COLO829 (cell line): ENCODE results near the gene PRDX5.

Experiments
- DNase-seq: peaks from one replicate; pipeline ENCODE4 v3.0.0; 2012; ENCODE audit warnings: low spot score

Gene PRDX5

DNA sequence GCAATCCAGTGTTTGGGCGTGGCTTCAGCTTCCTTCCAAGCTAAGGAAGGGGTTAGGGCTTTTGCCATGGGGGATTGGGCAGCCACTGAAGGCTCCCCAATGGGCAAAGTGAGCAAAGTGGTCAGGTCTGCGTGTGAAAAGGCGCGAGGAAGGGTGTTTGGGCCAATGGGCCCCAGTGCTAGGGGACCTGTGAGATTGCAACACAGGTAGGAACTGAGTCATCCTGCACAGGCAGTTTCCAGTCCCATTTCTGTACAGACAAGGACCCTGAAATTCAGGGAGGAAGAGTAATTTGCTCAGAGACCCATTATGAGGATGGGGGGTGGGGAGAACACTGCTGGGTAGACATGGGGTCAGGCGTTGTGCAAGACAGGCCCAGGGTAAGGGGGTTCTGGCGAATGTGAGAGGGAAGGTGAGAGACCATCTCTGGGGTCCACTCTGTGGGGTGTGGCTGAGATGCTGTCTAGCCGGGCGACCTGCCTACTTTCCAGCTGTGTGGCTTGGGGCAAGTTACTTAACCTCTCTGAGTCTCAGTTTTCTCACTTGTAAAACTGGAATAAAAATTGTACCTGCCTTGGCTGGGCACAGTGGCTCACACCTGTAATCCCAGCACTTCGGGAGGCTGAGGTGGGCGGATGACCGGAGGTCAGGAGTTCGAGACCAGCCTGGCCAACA, 29.4 kb downstream of the PRDX5 start:
- DNase-seq = no peak

DNA sequence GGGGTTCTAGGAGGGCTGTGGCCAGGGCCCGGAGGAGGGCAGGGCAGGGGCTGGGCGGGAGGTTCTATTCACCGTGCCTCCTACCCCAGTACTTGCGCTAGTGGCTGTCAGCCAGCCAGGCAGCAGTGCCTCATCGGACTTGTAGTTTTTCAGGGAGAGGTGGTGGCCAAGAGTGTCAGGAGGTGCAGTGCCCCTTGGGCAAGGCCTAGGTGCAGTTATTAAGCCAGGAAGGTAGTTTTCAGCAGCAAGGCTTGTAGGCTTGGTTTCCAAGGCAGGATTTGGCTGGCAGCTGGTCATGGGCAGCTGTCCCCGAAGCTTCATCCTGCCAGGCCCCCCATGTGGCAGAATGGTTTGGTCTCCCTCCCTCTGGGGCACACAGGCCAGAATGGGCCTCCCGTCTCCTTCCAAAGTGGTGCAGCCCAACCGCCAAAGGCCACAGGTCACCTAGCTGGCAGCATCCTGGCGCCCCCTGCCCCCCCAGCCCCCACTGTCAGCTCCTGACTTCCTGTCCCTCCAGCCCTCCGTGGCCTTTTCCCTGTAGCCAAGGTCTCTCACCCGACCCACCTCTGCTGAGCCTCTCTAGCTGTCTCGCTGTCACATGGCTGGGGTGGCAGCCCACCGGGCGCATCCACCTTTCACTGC, 30.6 kb downstream of the PRDX5 start:
- DNase-seq = no peak

DNA sequence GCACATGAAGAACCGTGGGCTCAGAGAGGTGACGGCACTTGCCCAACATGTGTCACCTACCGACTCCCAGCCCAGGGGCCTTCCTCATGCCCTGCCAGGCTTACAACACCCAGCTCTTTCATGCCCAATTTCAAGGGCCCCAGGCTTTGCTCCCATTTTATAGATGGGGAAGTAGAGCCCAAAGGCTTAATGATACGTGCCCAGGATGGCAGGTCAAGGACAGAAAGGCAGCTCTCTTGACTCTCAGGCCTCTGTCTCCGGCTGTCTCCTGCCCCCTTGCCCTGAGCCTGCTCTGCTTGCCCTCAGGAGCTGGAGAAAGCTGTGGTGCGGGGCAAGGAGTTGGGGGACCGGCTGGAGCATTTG, 31.1 kb downstream of the PRDX5 start:
- no peak for DNase-seq

DNA sequence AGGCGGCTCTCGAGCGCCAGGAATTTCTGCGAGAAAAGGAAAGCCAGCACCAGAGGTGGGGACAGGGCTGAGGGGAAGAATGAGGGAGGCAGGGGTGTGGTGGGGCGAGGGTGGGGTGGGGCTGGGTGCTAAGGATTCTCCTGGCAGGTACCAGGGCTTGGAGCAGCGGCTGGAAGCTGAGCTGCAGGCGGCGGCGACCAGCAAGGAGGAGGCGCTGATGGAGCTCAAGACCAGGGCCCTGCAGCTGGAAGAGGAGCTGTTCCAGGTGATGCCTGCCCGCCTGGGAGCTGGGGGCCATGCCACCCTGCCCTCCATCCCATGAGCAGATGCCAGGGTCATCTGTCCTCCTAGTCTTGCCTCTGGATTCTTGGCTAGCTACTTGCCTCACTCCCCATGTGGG, 31.5 kb downstream of the PRDX5 start:
- DNase-seq = no peak

DNA sequence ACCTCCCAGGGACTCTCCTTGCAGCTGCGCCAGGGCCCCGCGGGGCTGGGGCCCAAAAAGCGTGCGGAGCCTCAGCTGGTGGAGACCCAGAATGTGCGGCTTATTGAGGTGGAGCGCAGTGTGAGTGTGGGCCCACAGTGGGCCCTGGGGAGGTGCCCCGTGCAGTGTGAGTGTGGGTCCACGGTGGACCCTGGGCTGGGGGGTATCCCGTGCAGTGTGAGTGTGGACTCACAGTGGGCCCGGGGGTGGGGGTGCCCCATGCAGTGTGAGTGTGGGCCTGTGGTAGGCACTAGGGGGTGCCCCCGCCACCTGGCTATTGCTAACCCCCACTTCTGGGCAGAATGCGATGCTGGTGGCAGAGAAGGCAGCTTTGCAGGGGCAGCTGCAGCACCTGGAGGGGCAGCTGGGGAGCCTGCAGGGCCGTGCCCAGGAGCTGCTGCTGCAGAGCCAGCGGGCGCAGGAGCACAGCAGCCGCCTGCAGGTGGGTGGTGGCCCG, 33.3 kb downstream of the PRDX5 start:
- no peak for DNase-seq

DNA sequence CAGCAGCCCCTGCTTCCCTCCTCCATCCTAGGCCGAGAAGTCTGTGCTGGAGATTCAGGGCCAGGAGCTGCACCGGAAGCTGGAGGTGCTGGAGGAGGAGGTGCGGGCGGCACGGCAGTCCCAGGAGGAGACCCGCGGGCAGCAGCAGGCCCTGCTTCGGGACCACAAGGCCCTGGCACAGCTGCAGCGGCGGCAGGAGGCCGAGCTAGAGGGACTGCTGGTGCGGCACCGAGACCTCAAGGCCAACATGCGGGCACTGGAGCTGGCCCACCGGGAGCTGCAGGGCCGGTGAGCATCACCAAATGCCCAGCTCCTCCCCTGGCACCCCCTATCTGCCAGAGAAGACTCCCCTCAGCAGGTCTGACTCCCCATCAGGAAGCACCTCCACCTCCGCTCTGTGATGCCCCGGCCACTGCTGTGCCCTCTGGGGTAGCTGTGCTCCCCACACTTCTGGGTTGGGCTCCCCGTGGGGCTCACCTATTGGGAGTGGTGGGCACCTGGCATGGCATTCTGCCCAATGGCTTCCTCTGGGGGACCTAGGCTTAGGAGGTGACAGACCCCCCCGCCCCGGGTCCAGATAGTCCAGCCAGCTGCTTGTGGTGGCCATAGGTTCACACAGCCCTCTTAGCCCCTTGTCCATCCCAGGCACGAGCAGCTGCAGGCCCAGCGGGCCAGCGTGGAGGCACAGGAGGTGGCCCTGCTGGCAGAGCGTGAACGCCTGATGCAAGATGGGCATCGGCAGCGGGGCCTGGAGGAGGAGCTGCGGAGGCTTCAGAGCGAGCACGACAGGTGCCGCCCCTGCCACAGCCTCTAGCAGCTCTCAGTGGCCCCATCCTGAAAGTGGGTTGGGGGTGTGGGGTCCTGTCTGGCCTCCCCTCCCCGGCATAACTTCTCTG, 34.4 kb downstream of the PRDX5 start:
- DNase-seq = no peak

DNA sequence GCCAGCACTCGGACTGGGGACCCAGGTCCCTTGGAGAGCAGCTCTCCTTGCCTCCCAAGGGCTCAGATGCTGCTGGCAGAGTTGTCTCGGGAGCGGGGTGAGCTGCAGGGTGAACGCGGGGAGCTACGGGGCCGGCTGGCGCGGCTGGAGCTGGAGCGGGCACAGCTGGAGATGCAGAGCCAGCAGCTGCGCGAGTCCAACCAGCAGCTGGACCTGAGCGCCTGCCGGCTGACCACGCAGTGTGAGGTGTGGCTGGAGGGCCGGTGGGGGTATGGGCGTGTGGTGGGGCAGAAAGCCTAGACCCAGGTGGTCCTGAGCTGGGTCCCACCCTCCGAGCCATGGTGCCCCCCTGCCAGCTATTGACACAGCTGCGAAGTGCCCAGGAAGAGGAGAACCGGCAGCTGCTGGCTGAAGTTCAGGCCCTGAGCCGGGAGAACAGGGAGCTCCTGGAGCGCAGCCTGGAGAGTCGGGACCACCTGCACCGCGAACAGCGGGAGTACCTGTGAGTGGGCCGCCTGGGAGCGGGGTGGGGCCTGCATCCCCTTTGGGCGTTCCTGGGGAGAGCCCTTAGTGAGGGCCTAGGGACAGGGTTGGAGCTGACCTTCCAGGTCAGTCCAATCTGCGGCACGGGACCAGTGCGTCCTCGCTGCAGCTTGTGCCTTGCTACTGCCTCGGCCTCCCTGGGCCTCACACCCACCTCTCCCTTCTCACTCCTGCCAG, 35.2 kb downstream of the PRDX5 start:
- DNase-seq = no peak

DNA sequence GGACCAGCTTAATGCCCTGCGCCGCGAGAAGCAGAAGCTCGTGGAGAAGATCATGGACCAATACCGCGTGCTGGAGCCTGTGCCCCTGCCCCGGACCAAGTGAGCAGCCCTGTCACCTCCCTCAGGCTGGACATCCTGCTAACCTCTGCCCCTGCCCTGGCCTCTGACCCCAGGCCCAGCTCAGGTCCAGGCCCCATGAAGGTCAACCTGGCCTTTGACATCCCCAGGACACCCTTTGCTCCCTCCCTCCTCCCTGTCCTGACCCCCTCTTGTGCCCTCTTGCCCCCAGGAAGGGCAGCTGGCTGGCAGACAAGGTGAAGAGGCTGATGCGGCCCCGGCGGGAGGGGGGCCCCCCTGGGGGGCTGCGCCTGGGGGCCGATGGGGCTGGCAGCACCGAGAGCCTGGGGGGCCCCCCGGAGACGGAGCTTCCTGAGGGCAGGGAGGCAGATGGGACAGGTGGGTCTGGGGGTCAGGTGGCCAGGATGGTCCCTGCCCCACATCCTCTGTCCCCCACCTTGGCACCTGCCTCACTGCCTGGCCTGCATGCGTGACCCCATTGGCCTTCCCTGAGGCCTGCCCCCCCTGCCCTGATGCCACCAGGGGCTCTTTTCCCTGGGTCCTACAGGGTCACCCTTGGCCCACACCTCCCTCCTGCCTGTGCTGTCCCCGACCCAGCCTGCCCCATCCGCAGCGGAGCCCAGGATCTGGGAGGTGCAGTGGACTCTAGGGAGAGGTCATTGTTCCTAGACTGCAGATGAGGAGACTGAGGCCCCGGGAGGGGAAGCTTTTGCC, 36.0 kb downstream of the PRDX5 start:
- no peak for DNase-seq

DNA sequence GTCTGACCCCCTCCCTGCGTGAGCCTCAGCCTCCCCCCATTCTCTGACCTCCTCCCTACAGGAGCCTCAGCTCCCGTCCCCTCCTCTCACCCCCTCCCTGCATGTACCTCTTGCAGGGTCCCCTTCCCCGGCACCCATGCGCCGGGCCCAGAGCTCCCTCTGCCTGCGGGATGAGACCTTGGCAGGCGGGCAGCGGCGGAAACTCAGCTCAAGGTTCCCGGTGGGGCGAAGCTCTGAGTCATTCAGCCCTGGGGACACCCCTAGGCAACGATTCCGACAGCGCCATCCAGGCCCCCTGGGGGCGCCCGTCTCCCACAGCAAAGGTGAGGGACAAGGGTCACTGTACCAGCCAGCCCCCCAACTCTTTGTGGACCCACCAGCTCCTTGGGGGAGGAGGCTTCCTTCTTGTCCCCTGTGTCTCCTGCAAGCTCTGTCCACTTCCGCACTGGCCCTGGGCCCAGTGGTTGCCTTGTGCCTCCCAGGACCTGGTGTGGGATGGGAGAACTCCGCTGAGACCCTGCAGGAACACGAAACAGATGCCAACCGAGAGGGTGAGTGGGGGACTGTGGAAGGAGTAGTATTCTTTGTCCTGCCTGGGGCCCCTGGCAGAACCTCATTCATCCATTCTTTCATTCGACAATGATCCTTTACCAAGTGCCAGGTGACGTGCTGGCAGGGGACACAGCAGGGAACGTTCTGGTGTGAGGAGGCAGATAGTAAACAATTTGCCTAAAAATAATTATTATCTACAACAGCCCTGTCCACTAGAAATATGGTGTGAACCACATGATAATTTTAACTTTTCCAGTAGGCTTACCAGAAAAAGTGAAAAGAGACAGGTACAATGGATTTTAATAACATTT, 37.4 kb downstream of the PRDX5 start:
- peak; percentile 79 for DNase-seq

DNA sequence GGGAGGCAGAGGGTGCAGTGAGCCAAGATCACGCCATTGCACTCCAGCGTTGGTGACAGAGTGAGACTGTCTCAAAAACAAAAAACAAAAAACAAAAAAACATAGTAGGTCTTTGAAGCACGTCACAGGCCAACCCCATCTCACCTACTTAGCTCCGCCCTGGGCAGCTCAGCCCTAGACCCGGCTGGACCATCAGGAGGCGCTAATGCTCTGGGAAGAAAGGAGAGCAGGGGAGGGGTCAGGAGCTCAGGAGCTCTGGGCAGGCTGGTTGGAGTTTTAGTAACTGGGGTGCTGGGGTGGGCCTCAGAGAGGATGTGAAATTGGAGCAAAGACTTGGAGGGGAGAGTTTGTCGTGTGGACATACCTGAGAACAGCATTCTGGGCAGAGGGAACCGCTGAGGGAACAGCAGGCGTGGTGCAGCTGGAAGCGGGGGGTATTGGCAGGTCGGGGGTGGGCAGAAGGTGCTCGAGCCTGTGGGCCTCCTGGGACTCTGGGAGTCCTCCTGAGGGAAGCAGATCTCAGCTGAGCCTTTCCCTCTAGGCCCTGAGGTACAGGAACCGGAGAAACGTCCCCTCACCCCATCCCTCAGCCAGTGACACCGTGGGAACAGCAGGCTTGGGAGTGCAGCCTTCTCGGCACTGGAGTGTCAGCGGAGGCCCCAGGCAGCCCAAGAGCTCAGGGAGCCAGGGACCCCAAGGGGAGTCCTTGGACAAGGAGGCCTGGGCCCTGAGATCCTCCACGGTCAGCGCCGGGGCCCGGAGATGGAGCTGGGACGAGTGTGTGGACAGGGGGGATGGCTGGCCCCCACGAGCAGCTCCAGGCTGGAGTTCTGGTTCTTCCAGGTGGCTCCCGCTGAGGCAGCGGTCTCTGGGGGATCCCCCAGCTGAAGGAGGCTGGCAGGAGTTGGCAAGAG, 38.8 kb downstream of the PRDX5 start:
- peak; percentile 51 for DNase-seq

DNA sequence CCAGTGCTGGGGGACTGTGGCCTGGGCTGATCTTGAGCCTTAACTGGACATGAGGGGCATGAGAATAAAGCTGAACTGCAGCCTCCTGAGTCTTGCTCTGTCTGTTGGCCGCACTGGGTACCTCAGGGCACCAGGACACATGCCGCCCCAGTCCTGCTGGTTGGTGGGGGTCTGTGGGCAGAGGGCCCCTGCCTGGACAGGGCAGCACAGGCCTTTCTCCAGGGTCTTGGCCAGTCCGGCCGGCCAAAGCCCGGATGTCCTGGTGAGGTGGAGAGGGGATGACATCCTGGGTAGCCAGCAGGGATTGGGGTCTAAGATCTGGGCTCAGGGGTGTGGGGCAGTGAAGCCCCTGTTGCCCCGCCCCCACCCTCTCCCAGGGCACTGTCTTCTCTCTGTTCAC, 39.5 kb downstream of the PRDX5 start:
- no peak for DNase-seq

DNA sequence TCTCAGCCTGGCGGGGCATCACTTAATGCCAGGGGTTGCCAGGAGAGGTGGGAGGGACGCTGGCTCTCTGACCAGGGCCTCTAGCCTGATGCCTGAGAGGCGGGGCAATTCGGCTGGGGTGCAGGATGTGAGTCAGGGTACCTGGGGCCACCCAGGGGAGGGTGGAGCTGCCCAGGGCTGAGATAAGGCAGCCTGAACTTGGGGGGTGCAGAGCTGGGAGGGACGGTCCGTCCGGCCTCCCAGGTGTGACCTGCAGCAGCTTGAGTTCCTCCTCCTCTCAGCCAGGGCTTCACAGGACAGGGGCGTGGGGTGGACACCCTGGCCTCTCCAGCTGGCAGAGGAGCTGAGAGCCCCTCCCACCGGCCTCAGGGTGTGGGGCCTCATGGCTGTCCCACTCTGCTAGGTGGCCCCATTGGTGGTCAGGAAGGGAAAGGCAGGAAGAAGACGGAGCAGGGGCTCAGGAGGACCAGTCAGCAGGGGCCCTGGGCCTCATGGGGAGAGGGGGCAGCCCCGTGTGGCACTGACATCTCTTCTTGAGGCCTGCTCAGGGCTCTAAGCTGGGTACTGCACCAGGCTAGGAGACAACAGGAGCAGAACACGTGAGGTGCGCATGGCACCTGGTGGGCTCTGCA, 40.1 kb downstream of the PRDX5 start:
- DNase-seq = no peak

DNA sequence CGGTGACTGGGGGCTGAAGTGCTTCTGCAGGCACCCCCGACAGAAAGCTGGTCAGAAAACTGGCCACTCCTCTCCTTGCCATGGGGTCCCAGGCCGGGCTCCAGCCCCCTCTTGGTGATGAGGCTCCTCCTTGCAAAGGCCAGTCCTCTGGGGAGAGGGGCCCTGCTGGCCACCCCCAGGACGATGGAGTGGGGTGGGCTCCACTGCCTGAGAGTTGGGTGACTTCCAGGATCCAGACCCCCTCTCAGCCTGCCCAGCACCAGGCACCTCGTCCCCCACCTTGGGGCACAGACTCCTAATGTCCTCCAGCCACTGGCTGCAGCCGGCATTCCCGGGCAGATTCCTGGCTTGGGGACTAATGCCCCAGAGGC, 40.6 kb downstream of the PRDX5 start:
- DNase-seq = no peak

DNA sequence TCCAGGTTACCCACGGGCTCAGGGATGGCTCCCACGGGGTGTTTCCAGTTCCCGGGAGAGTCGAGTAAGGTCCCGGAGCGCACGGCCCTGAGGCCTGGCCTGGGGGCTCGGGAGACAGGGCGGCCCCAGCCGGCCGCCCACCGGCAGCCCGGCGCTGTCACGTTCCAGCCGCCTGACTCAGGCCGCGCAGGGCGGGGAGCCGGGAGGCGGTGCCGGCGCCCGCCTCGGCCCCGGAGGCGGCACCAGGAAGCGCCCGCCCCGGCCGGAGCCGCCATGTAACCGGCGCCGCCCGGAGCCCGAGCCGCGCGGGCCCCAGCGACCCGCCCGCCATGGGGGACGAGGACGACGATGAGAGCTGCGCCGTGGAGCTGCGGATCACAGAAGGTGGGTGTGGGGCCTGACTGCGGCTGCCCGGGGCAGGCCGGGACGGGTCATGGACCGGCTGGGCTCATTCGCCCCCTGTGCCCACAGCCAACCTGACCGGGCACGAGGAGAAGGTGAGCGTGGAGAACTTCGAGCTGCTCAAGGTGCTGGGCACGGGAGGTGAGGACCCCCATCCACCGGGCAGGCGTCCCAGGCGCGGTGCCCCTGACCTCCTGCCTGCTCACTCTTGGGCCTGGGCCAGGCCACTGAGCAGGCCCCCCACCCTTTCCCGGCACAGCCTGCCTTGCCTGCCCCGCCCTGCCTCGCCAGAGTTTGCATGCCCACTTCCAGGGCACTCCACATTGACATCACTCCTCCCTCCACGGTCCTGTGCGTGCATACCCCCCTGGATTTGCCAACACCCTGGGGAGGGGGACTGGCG, 41.2 kb downstream of the PRDX5 start, which contains the start of gene RPS6KA4:
Gene RPS6KA4, plus strand, starts transcription at position 256 of the 805 bp plus-strand sequence. Its CDS starts 74 bp downstream, at position 330.
- peak; percentile 48 for DNase-seq

DNA sequence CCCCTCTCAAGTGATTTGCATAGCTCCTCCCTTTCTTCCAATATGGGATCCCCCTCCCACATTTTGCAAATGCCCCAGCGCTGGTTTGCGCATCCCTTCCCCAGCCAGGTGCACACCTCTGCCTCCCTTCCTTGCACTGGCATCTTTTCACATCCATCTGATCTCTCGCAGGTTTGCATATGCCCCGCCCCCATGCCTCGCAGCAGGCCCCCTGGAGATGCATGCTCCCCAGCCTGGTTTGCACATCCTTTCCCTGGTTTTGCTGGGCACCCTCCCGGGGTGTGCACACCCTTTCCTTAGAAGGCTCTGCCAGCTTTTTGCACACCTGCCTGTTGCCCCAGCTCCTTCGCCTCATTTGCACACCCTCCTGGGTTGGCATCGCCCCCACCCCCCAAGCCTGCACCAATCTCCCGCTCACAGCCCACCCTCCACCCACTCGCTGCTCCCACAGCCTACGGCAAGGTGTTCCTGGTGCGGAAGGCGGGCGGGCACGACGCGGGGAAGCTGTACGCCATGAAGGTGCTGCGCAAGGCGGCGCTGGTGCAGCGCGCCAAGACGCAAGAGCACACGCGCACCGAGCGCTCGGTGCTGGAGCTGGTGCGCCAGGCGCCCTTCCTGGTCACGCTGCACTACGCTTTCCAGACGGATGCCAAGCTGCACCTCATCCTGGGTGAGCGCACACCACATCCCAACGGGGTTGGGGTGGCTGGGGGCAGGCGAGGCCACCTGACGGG, 42.0 kb downstream of the PRDX5 start:
- DNase-seq = no peak

DNA sequence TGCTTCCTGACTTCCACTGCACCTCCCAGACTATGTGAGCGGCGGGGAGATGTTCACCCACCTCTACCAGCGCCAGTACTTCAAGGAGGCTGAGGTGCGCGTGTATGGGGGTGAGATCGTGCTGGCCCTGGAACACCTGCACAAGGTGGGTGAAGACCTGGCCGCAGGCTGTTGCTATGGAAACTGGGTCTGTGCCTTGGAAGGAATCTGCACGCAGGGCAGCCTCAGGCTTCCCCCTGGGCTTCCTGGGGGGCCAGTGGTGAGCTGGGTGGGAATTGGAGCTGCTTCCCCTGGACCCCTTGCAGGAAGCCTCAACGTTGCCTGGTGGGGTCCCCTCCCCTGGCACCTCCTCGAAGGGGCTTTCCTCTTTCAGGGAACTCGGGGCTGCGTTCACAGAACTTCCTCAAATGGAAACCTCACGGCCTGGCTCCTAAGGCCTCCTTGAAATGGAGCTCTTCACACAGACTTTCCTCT, 42.6 kb downstream of the PRDX5 start:
- no peak for DNase-seq

DNA sequence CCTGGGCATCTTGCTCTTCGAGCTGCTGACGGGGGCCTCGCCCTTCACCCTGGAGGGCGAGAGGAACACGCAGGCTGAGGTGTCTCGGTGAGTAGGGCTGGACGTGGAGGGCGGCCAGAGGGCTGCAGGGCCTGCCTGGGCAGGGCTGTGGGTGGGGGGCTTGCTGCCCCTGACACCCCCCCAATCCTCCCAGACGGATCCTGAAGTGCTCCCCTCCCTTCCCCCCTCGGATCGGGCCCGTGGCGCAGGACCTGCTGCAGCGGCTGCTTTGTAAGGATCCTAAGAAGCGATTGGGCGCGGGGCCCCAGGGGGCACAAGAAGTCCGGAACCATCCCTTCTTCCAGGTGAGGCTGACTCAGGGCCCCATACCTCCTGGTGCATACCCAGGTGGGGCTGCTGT, 43.7 kb downstream of the PRDX5 start:
- DNase-seq = no peak
